ENCODE data around the gene KRTAP10-6.
"Not testable (repeated sequence)": the region's sequence is repeated elsewhere in the genome, so short reads cannot be mapped to it uniquely, and the experiment has no call there.

Gene KRTAP10-6

DNA sequence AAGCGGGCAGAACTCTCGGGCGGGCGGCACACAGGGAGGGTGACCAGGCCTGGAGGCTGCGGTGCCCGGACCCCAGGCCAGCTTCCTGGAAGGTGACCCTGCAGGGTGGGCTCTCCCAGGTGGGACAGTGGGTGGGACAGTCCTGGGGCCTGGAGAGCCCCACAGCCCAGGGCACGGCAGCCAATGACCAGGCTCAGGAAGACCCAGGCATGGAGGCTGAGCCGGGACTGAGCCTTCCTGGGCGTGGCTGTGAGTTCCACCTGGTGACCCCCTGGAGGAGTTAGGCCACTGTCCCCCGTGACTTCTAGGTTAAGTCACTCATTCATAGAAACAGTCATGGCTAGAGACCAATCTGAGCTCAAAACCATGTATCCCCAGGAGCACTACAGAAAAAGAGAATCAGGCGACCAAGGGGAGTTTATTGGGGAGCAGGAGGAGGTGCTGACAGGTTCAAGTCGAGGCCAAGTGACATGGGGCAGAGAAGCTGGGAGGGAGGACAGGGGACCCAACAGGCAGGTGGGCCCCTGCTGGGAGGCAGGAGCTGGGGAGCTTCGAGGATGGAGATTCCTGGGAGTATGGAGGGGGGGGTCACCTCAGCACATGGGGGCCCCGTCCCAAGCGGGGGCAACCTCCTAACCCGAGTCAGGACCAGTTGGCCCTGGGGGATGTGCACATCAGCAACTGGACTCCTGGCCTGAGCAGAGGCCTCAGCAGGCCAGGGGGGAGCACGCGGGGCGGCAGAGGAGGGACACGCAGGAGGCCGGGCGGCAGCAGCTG, 13.1 kb downstream of the KRTAP10-6 start:
- no peak for DNase-seq (ENCODE audit: low read depth in 3 of 3, low spot score in 1 of 3)

DNA sequence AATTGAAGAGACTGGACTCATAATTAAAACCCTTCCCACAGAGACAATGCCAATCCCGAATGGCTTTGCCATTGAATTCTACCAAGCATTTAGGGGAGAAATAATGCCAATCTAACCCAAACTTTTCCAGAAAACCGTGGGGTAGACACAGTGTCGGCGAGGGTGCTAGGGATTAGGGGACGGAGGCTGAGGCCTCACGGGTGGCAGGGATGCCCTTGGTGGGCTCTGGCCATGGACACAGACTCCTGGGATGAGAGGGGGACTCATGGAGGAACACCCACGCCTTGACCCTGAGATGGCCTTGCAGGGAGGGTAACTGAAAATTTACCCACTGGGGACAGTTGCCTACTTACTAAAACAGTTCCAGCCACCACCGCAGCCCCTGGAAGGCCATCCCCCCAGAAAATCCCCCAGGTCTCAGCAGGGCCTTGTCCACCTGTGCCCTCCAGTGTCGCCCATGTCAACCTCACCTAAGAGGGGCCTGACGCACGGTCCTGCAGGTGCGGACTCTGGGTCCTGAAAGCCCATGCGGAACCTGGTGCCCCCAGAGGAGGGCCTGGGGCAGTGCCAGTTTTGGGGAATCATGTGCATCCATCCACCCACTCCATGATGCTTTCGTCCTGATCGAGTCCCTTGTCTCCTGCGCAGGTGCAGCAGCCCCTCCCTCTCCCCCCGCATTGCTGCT, 13.8 kb downstream of the KRTAP10-6 start:
- no peak for DNase-seq (ENCODE audit: low read depth in 3 of 3, low spot score in 1 of 3)

DNA sequence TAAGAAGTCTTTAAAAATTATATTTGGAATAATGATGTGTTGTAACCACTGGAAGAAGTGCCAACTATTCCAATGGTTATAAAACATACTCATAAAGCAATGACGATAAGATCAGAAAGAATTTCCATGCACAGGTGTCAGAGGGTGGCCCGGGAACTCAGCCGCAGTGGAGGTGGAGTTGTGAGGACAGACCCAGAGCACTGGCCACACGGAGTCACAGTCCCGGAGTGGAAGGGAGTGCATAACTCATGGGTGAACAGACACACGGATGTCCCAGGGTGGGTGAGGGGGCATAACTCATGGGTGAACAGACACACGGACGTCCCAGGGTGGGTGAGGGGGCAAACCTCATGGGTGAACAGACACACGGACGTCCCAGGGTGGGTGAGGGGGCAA, 16.3 kb downstream of the KRTAP10-6 start:
- DNase-seq (ENCODE audit: low read depth in 3 of 3, low spot score in 1 of 3) = no peak

DNA sequence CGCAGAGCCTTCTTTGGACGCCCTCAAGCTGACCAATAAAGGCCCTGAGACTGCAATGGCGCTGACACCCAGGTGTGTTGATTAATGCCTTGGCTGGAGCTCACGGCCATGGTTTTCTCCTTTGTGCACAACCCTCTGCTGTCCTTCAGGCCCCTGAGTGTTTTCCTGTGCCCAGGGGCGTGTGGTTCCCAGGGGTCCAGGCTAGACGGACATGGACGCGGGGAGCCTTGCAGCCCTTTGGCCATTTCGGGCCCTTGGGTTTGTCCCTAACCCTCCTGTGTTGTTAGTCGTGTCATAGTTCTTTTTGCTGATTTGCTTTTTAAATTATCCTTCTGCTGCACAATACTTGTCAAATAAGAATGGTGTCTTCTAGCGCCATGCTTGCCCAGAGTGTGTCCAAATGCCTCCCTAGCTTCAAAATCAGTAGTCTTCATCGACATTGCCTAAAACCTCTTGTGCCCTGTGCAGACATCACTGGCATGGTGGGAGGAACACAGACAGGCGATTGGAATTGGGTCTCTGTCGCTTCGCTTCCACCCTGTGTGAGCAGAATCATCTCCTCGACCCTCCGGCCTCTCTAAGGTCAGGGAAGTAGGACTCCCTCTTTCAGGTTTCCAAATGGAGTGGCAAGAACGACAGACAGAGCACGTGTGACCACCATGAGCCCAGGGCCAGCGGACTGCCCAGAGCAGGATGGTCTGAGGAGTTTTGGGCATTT, 16.8 kb downstream of the KRTAP10-6 start:
- no peak for DNase-seq (ENCODE audit: low read depth in 3 of 3, low spot score in 1 of 3)

DNA sequence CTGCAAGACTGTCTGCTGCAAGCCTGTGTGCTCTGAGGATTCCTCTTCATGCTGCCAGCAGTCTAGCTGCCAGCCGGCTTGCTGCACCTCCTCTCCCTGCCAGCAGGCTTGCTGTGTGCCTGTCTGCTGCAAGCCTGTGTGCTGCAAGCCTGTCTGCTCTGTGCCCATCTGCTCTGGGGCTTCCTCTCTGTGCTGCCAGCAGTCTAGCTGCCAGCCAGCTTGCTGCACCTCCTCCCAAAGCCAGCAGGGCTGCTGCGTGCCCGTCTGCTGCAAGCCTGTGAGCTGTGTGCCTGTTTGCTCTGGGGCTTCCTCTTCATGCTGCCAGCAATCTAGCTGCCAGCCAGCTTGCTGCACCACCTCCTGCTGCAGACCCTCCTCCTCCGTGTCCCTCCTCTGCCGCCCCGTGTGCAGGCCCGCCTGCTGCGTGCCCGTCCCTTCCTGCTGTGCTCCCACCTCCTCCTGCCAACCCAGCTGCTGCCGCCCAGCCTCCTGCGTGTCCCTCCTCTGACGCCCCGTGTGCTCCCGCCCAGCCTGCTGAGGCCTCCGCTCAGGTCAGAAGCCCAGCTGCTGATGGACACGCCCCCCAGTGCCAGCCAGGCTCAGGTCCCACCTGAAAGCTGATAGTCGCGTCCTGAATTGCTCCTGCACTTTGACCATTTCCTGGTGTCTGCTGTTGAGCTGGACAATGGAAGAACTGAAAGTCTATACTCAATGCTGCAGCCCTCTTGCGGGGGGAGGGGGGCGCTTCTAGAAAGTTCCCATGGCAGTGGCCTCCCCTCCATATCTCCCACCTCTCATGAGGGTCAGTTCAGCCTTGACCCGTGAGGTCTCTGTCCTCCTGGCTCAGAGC, 17.6 kb downstream of the KRTAP10-6 start:
- no peak for DNase-seq (ENCODE audit: low read depth in 3 of 3, low spot score in 1 of 3)

DNA sequence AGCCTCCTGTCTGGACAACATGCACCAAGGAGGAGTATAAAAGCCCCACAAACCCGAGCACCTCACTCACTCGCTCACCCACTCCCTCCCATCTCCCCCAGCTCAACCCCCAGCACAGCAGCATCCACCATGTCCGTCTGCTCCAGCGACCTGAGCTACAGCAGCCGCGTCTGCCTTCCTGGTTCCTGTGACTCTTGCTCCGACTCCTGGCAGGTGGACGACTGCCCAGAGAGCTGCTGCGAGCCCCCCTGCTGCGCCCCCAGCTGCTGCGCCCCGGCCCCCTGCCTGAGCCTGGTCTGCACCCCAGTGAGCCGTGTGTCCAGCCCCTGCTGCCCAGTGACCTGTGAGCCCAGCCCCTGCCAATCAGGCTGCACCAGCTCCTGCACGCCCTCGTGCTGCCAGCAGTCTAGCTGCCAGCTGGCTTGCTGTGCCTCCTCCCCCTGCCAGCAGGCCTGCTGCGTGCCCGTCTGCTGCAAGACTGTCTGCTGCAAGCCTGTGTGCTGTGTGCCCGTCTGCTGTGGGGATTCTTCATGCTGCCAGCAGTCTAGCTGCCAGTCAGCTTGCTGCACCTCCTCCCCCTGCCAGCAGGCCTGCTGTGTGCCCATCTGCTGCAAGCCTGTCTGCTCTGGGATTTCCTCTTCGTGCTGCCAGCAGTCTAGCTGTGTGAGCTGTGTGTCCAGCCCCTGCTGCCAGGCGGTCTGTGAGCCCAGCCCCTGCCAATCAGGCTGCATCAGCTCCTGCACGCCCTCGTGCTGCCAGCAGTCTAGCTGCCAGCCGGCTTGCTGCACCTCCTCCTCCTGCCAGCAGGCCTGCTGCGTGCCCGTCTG, 18.5 kb downstream of the KRTAP10-6 start, which contains the start of gene KRTAP10-4:
KRTAP10-4 (plus strand) TSS at position 100 of the 827 bp plus-strand sequence; CDS start at position 130, 30 bp downstream.
- not testable (repeated sequence) for DNase-seq (ENCODE audit: low read depth in 3 of 3, low spot score in 1 of 3)

DNA sequence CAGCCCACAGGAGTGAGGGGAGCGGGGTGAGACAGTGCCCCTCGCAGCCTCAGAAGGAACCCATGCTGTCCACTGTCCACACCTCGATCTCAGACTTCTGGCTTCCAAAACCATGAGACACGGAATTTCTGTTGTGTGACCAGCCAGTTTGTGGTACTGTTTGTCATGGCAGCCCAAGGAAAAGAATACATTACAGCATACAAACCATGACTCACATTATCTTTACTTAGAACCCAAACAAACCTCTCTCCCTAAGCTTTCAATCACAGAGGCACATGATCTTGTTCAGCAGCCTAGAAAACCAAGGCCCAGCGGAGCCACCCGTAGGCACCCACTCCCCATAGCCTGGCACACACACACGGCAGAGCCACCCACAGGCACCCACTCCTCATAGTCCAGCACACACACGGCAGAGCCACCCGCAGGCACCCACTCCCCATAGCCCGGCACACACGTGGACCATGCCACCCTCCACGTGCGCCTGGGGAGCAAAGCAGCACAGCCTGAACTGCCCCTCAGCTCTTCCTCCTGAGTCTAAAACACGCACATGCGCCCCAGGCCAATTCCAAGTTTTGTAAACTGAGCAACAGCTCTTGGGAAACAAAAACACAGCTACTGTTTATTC, 19.2 kb downstream of the KRTAP10-6 start:
- no peak for DNase-seq (ENCODE audit: low read depth in 3 of 3, low spot score in 1 of 3)

DNA sequence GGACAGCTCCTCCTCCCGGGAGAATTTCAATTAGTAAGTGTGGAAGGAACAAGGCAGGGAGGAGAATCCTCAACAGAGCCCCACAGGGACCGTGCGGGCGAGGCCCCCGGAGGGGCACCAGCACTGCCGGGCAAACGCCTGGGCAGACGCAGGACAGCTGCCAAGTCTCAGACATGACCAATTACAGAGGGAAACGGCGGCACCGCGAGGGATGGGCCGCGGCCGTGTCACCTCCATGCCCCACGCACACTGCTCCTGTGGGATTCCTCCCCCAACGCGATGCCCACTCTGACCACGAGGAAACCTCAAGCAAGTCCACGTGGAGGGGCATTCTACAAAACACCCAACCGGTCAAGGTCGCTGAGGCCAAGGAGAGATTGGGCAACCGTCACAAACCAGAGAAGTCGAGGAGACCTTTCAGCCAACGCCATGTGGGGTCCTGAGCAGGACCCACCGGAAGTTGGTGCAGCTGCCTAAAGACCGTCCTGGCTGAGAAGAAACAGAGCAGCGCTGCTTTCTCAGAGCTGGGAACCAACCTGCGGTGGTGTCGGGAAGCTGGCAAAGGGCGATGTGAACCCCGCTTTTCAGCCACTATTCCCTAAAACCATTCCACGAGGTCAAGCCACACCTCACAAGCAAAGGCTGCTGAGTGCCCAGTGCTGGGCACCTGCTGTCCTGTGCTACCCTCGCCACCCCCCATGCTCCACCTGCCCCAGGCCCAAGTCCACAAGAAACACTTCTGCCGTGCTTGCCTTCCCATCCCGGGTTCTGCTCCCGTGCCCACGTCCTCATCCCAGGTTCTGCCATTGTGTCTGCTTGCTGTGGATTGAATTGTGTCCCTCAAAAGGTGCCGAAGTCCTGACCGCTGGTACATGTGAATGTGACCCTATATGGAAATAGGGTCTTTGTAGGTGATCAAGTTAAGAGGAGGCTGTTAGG, 20.2 kb downstream of the KRTAP10-6 start:
- DNase-seq (ENCODE audit: low read depth in 3 of 3, low spot score in 1 of 3) = no peak

DNA sequence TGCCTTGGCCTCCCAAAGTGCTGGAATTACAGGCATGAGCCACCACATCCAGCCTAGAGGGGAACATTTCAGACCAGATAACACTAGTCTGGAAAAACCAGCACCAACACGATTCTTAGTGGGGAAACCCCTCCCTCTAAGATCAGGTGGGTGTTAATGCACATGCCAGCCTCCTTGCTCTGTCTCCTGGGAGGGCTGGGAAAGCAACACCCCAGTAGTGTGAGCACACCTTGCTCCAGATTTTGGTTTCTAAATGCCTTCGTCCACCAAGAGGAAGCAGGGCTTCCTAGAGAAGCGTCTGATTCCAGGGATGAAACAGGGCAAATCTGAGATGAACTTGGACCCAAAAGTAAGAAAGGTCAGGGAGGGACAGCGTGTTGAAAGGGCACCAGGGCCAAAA, 21.0 kb downstream of the KRTAP10-6 start:
- DNase-seq (ENCODE audit: low read depth in 3 of 3, low spot score in 1 of 3) = no peak

DNA sequence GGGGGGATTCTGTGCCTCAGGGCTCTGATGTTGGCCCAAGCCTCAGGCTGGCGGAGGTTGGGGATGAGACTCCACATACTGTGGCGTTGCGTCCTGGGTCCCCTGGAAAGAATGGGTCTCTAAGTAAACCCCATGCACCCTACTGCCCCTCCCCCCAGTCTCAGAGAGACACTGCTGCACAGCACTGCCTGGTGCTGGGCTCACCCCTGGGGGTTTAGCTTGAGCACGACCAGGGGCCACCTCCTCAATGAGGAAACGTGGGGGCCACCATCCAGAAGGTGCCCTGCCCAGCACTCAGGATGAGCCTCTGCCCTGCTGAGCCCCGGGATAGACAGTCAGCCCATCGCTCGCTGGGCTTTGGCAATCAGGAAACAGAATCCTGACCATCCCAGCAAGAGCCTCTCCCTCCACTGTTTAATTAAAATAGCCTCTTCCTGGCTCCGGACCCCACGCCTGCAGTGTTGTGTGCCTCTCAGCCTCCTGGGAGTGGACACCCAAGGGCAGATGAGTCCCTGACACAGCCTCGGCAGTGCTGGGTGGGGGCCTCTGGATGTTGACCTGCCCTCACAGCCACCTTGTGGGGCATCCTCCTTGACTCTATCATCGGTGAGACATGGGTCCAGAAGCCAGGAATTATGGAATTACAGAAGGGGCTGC, 22.3 kb downstream of the KRTAP10-6 start:
- no peak for DNase-seq (ENCODE audit: low read depth in 3 of 3, low spot score in 1 of 3)

DNA sequence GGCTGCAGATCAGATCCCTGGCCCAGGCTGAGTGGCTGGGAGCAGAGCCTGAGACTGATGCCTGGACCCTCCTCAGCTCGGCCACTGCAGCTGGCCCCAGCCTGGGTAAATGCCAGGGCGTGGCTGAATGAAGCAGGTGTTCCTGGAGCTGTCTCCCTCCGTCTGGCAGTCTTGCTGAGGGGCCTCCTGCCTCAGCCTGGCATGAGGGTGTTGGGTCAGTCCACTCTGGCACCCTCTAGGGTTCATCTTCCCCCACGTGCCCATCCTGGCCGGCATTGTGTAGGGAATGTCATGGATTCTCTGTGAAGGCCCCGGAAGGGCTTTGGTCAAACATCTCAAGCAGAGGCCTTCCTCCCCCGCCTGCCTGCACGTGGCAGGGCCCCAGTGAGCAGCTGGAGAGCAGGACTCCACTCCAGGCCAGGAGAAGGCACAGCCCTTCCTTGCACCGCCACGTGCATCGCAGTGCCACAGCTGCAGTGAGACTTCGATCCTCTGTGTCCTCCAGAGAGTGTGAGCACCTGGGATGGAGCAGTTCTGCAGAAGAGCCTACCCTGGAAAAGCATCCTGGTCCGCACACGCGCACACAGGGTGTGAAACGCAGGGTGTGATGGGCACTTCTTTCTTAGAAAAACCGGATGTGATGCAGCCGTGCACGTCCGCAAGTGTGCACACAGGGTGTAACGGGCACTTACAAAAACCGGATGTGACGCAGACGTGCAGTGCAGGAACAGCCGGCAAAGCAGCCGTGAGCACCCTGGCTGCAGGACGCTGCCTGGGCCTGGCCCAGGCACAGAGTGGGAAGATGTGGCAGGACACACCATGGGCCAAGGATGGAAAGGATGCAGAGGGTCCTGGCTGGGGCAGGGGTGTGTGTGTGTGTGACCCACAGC, 23.4 kb downstream of the KRTAP10-6 start:
- no peak for DNase-seq (ENCODE audit: low read depth in 3 of 3, low spot score in 1 of 3)

DNA sequence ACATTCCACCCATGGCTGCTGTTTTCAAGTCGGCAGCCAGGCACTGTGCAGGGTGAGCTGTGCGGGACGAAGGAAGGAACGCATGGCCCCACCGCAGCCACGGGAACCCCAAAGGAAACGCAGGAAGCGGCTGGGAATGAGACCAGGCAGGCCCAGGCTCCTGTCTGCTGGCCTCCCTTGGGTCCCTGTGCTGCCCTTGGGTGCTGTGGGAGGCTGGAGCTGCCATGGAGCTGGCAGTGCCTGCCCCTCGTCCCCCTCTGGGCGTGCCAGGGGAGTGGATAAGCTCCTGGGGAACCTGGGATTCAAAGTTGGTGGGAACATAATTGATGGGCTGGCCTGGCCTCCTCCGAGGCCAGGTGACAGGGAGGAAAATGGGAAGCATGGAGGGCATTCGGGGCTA, 24.0 kb downstream of the KRTAP10-6 start:
- DNase-seq (ENCODE audit: low read depth in 3 of 3, low spot score in 1 of 3) = no peak

DNA sequence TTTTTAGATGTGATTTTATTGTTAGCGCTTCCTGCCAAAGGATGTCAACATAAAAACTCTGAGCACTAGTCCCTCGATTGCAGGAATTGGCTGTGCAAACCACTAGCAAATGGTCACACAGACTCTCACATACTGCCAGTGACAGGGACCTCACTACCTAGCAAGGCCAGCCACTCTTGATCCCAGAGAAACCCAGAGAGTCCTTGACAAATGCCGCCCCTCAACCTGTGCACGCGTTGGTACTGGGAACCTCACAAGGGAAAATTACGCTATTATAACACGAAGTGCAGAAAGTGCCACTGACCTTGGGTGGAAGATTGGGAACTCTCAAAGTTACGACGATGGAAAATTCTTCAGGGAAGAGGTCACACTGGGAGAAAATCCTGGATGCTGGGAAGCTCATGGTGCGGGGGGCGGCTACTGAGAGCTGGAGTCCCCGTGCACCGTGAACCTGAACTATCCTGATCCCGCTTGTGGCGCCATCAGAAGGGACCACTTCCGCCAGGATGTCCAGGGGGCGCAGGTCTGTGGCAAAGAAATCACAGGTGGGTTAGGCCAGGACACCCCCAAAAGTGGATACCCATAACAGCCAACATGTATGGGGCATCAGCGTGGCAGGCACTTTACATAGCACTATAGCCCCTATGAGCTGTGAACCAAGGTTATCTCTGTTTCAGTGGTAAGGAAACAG, 24.7 kb downstream of the KRTAP10-6 start:
- DNase-seq (ENCODE audit: low read depth in 3 of 3, low spot score in 1 of 3) = no peak

DNA sequence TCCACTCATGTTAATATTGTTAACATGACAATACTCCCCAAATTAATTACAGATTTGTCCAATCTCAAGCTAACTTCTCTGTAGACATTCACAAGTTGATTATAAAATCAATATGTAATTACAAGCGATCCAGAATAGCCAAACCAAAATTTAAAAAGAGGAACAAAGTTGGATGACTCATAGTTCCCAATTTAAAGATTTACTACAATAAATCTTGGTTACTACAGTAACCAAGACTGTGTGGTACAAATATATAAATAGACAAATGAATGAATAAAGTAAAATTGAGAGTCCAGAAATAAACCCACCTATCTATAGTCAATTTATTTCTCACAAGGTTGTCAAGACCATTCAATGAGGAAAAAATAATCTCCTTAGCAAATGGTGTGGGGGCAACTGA, 25.9 kb downstream of the KRTAP10-6 start:
- no peak for DNase-seq (ENCODE audit: low read depth in 3 of 3, low spot score in 1 of 3)

DNA sequence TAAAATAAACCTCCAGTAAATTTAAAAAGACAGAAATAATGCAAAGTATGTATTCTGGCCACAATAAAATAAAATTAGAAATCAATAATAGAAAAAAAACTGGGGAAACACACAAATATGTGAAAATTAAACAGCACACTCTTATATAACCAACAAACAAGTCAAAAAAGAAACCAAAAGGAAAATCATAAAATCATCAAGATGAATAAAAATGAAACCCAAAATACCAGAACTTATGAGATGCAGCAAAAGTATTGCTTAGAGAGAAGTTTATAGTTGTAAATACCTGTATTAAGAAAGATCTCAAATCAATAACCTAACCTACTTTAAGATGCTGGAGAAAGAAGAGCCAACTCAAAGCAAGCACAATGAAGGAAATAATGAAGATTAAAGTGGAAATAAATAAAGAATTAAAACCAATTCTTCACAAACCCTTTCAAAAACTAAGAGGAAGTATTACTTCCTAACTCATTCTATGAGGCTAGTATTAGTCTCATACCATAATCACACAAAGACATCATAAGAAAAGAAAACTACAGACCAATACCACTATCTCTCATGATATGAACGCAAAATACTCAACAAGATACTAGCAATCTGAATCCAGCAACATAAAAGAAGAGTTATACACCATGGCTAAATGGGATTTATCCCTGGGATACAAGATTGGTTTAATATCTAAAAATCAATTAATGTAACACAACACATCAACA, 27.3 kb downstream of the KRTAP10-6 start:
- no peak for DNase-seq (ENCODE audit: low read depth in 3 of 3, low spot score in 1 of 3)

DNA sequence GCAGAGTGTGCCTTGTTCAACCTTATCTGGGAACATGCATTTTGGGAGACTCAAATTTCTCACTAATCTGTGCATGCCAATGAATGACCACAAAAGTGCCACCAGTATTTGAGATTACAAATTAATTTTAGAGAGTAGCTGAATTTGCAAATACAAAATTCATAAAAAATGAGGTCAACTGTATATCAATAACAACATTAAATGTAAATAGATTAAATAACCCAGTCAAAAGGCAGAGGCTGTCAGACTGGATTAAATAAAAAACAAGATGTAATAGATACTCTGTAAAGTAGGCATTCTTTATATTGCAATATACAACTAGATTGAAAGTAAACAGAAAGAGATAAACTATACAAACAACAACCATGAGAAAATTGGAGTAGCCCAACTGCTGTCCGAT, 28.2 kb downstream of the KRTAP10-6 start:
- no peak for DNase-seq (ENCODE audit: low read depth in 3 of 3, low spot score in 1 of 3)

Data from stimulated activated CD4-positive, alpha-beta T cell treated with anti-CD3 and anti-CD28 coated beads, TNF-alpha, amount 100 ng/mL, for 1 hour (primary cell).